Amygdala (tissue), 56 donors: ENCODE results near the gene ELMOD3.
"Not testable (repeated sequence)": the region's sequence is repeated elsewhere in the genome, so short reads cannot be mapped to it uniquely, and the experiment has no call there.

Experiments used
- DNase-seq, 56 donors: peaks; one replicate each; lab custom pipeline; 2025; lab: John Stamatoyannopoulos, UW

The ELMOD3 gene

GRCh38 chr2:85436836-85437487, 82.4 kb downstream of the ELMOD3 start:
- peak in 15 of 56 donors; percentile 33 to 77 (median 63) for DNase-seq

DNA sequence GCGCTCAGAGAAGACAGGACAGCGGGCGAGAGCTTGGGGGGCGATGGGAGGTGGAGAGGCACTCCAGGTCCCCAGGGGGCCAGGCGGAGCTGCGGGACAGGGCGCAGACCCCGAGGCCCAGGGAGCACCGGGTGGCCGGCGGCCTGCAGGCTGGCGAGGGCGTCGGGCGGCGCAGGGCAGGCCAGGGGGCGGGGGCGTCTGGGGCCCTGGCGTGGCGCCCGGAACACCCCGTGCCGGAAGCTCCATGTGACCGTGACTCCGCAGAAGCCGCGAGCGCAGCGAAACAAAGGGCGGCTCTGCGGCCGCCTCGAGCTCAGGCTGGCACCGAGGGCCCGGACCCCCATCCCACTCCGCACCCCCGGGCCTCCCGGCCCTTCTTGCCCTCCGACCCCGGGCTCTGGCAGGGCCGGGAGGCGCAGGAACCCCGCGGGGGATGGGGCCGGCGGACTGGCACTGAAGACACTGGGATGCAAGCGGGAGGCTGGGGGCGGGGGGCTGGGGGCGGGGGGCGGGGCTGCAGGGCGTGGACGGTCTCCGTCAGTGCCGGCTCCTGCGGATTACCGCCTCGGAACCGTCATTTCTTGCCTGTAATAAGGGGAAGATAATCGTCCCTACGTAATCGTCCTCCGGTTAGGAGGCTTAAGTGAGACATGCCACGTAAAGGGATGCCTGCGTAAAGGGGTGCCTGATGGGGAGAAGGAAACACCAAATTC, 83.1 kb downstream of the ELMOD3 start:
- DNase-seq: peak; percentile 53 to 97 (median 85)

GRCh38 chr2:85438201-85439024, 83.8 kb downstream of the ELMOD3 start:
- DNase-seq: peak in 17 of 56 donors; percentile 52 to 82 (median 63)

DNA sequence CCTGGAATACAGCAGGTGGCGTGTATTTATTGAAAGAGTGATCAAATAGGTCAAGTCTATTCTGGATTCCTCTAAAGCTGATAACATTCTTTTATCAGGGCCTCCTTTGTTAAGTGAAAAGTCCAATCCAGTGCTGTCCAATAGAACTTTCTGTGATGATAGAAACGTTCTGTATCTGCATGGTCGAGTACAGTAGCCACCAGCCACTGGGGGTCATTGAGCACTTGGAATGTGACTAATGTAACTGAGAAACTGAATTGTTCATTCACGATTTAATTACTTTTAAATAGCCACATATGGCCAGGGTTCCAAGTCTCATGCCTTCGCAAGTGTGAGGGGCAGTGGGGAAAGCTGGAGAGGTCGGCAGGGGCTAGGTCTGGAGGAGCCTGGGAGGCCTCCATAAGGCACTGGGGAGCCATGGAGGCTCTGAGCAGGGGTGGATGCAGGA, 84.5 kb downstream of the ELMOD3 start:
- no peak for DNase-seq

GRCh38 chr2:85439569-85439968, 85.0 kb downstream of the ELMOD3 start:
- not testable (repeated sequence) for DNase-seq

DNA sequence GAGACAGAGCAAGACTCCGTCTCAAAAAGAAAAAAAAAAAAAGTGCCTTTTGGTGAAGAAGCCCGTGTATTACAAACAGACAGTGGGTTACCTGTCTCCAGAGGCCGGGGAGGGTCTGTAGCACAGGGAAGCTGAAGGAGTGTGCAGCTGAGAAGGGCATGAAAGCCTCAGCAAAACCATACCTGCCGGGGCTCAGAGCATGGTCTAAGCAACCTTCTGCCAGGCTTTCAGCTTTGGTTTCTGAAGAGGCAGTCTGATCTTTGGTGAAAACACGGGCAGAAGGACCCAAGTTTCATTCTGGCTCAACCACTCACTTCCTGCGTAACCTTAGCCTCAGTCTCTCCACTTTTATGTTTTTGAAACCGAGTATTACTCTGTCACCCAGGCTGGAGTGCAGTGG, 85.4 kb downstream of the ELMOD3 start:
- no peak for DNase-seq

DNA sequence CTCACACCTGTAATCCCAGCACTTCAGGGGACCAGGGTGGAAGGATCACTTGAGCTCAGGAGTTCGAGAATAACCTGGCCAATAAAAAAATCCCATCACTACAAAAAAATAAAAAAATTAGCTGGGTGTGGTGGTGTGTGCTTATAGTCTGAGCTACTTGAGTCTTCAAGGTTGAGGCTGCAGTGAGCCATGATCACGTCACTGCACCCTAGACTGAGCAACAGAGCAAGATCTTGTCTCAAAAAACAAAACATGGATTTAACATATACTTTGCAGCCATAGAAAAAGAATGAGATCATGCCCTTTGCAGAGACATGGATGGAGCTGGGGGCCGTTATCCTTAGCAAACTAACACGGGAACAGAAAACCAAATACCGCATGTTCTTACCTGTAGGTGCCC, 86.2 kb downstream of the ELMOD3 start:
- DNase-seq: no peak
